ENCODE results near the gene CCDC134. TPM values are rescaled to one million over a fixed set of nuclear protein-coding genes. Genes with fewer than 3 reads are reported as not detected.

Gene CCDC134
- total and polyA plus RNA-seq, 2 of the 13 experiments (the other 11 are each of a cell fraction or from before 2014, with no cell fraction given) = 4.8 to 17.4 TPM

- TF ChIP-seq ZNF224 (CRISPR knock-in tag; IDR thresholded peaks at IDR 0.05) (0 out of 2 replicates have a peak, but pooled peaks have one; percentile 90), BRD4 (CRISPR knock-in tag; IDR thresholded peaks at IDR 0.05) (peak; percentile 64), PHF5A (CRISPR knock-in tag; IDR thresholded peaks at IDR 0.05; ENCODE audit: low read depth, unreplicated experiment) (peak; percentile 46), ZNF10 (CRISPR knock-in tag; IDR thresholded peaks at IDR 0.05; ENCODE audit: borderline replicate concordance, low read depth) (no peak), ISL2 (CRISPR knock-in tag; IDR thresholded peaks at IDR 0.05) (peak; percentile 73; the same call in 1 of the 2 replicates), SPEN (CRISPR knock-in tag; IDR thresholded peaks at IDR 0.05; ENCODE audit: low read depth) (peak; percentile 86), ZNF558 (CRISPR knock-in tag; IDR thresholded peaks at IDR 0.05; ENCODE audit: borderline replicate concordance) (peak; percentile 43; the same call in 1 of the 2 replicates), ZNF318 (CRISPR knock-in tag; IDR thresholded peaks at IDR 0.05) (no peak), RXRA (CRISPR knock-in tag; IDR thresholded peaks at IDR 0.05) (peak; percentile 44; the same call in 1 of the 2 replicates), STAT6 (CRISPR knock-in tag; IDR thresholded peaks at IDR 0.05; ENCODE audit: borderline replicate concordance) (0 out of 2 replicates have a peak, but pooled peaks have one; percentile 92), ZNF350 (CRISPR knock-in tag; IDR thresholded peaks at IDR 0.05; ENCODE audit: borderline replicate concordance, low read depth) (peak; percentile 70), ZC3H13 (CRISPR knock-in tag; IDR thresholded peaks at IDR 0.05) (peak; percentile 11; the same call in 1 of the 2 replicates), NCOA5 (CRISPR knock-in tag; IDR thresholded peaks at IDR 0.05) (no peak), MAX (IDR thresholded peaks at IDR 0.05) (peak; percentile 86), ZSCAN31 (CRISPR knock-in tag; IDR thresholded peaks at IDR 0.05; ENCODE audit: low read depth) (peak; percentile 92), ZNF501 (CRISPR knock-in tag; IDR thresholded peaks at IDR 0.05) (peak; percentile 90), RFXAP (CRISPR knock-in tag; IDR thresholded peaks at IDR 0.05; ENCODE audit: borderline replicate concordance) (peak; percentile 97)
Measured at GRCh38 chr22:41800348-41801146, at the start of gene CCDC134 (continued).
